Inflammatory macrophage (primary cell): ENCODE results near the gene AKR7A2.
A peak's percentile ranks its signal among the peaks of the same experiment; 100 is the strongest.

Source experiments
- DNase-seq, 2 donors: peaks; one replicate each; pipeline ENCODE4 v3.0.0-alpha.2; 2020 to 2022

AKR7A2 gene

GRCh38 chr1:19342894-19343616 lies 31.1 kb upstream of the AKR7A2 start:
- DNase-seq: no peak

- DNase-seq: no peak
Observed at GRCh38 chr1:19342062-19342750, 30.3 kb upstream of the AKR7A2 start.

GRCh38 chr1:19341201-19342061 lies 29.5 kb upstream of the AKR7A2 start:
- peak; percentile 77 to 79 for DNase-seq

GRCh38 chr1:19340387-19340937 lies 28.5 kb upstream of the AKR7A2 start:
- no peak for DNase-seq

- no peak for DNase-seq
Observed at GRCh38 chr1:19339214-19339861, 27.4 kb upstream of the AKR7A2 start.

GRCh38 chr1:19338323-19338762 lies 26.4 kb upstream of the AKR7A2 start:
- DNase-seq: no peak

GRCh38 chr1:19337289-19337688 lies 25.3 kb upstream of the AKR7A2 start:
- no peak for DNase-seq

GRCh38 chr1:19336543-19336942 lies 24.6 kb upstream of the AKR7A2 start:
- no peak for DNase-seq

- no peak for DNase-seq
Observed at GRCh38 chr1:19333587-19334354, 21.8 kb upstream of the AKR7A2 start.

GRCh38 chr1:19332832-19333231 lies 20.9 kb upstream of the AKR7A2 start:
- no peak for DNase-seq

- no peak for DNase-seq
Observed at GRCh38 chr1:19331262-19331878, 19.4 kb upstream of the AKR7A2 start.

GRCh38 chr1:19330449-19331135 lies 18.6 kb upstream of the AKR7A2 start:
- DNase-seq: no peak

- DNase-seq: no peak
Observed at GRCh38 chr1:19329611-19330010, 17.7 kb upstream of the AKR7A2 start.

GRCh38 chr1:19329188-19329587 lies 17.2 kb upstream of the AKR7A2 start:
- DNase-seq: no peak

- DNase-seq: no peak
Observed at GRCh38 chr1:19328486-19328885, 16.5 kb upstream of the AKR7A2 start.

- DNase-seq: no peak
Observed at GRCh38 chr1:19327736-19328135, 15.8 kb upstream of the AKR7A2 start.

- DNase-seq: no peak
Observed at GRCh38 chr1:19327301-19327700, 15.4 kb upstream of the AKR7A2 start.

GRCh38 chr1:19326748-19327065 lies 14.8 kb upstream of the AKR7A2 start:
- DNase-seq: no peak

- DNase-seq: peak in 1 of 2 donors; percentile 18
Observed at GRCh38 chr1:19325958-19326747, 14.2 kb upstream of the AKR7A2 start.
